ENCODE data around the gene EPHB1.

DNA sequence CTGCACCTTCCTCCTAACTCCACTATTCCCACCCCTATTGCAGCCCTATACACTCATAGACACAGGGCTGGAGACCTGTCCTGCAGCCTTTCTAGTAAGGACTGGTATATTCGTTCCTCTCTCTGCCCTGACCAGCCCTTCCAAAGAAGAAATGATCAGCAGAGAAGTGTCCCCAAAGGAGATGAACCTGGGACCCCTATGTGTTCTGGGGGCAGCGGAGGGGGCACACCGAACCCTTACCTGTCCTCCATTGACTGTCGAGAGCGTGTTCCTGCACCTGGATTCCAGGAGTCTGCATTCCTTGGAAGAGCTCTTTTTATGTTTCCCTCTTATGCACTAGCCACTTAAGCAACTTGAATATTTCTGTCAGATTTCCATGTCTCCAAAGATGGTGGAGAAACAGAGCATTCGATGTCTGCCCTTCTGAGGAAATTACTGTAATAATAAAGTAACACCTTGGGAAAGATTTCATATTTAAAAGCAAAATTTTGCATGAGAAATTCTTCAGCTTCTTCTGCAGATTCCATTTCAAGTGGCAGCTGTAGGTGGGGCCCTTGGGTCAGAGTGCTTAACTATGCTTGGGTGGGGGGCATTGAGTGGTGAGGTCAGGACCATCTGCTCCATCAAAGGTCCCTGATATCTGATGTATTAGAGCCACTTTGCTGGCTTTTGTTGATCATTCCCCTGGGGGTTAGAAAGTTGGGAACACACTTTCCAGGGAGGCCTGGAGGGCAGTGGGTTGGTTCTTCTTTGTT lies 6.3 kb downstream of the EPHB1 start:
- TF ChIP-seq ZNF232 (CRISPR knock-in tag; IDR thresholded peaks at IDR 0.05) (no peak), ZBTB43 (CRISPR knock-in tag; IDR thresholded peaks at IDR 0.05) (no peak), SP1 (CRISPR knock-in tag; conservative IDR thresholded peaks at IDR 0.05) (no peak)
- TF ChIP-seq, protein P1, sequence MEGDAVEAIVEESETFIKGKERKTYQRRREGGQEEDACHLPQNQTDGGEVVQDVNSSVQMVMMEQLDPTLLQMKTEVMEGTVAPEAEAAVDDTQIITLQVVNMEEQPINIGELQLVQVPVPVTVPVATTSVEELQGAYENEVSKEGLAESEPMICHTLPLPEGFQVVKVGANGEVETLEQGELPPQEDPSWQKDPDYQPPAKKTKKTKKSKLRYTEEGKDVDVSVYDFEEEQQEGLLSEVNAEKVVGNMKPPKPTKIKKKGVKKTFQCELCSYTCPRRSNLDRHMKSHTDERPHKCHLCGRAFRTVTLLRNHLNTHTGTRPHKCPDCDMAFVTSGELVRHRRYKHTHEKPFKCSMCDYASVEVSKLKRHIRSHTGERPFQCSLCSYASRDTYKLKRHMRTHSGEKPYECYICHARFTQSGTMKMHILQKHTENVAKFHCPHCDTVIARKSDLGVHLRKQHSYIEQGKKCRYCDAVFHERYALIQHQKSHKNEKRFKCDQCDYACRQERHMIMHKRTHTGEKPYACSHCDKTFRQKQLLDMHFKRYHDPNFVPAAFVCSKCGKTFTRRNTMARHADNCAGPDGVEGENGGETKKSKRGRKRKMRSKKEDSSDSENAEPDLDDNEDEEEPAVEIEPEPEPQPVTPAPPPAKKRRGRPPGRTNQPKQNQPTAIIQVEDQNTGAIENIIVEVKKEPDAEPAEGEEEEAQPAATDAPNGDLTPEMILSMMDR (IDR thresholded peaks at IDR 0.05): no peak
- TF ChIP-seq, protein P2, sequence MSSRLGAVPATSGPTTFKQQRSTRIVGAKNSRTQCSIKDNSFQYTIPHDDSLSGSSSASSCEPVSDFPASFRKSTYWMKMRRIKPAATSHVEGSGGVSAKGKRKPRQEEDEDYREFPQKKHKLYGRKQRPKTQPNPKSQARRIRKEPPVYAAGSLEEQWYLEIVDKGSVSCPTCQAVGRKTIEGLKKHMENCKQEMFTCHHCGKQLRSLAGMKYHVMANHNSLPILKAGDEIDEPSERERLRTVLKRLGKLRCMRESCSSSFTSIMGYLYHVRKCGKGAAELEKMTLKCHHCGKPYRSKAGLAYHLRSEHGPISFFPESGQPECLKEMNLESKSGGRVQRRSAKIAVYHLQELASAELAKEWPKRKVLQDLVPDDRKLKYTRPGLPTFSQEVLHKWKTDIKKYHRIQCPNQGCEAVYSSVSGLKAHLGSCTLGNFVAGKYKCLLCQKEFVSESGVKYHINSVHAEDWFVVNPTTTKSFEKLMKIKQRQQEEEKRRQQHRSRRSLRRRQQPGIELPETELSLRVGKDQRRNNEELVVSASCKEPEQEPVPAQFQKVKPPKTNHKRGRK (CRISPR knock-in tag; IDR thresholded peaks at IDR 0.05; ENCODE audit: borderline replicate concordance): no peak
- TF ChIP-seq, protein P3, sequence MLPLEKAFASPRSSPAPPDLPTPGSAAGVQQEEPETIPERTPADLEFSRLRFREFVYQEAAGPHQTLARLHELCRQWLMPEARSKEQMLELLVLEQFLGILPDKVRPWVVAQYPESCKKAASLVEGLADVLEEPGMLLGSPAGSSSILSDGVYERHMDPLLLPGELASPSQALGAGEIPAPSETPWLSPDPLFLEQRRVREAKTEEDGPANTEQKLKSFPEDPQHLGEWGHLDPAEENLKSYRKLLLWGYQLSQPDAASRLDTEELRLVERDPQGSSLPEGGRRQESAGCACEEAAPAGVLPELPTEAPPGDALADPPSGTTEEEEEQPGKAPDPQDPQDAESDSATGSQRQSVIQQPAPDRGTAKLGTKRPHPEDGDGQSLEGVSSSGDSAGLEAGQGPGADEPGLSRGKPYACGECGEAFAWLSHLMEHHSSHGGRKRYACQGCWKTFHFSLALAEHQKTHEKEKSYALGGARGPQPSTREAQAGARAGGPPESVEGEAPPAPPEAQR (CRISPR knock-in tag; IDR thresholded peaks at IDR 0.05): no peak
- TF ChIP-seq, protein P4, sequence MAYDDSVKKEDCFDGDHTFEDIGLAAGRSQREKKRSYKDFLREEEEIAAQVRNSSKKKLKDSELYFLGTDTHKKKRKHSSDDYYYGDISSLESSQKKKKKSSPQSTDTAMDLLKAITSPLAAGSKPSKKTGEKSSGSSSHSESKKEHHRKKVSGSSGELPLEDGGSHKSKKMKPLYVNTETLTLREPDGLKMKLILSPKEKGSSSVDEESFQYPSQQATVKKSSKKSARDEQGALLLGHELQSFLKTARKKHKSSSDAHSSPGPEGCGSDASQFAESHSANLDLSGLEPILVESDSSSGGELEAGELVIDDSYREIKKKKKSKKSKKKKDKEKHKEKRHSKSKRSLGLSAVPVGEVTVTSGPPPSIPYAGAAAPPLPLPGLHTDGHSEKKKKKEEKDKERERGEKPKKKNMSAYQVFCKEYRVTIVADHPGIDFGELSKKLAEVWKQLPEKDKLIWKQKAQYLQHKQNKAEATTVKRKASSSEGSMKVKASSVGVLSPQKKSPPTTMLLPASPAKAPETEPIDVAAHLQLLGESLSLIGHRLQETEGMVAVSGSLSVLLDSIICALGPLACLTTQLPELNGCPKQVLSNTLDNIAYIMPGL (CRISPR knock-in tag; IDR thresholded peaks at IDR 0.05): no peak
